Skeletal muscle tissue (tissue), 4 donors: ENCODE data around the gene DENND5B. TPM values are rescaled to one million over a fixed set of nuclear protein-coding genes. Genes with fewer than 3 reads are reported as not detected.
A peak's percentile ranks its signal among the peaks of the same experiment; 100 is the strongest.
"Not testable (repeated sequence)": the region's sequence is repeated elsewhere in the genome, so short reads cannot be mapped to it uniquely, and the experiment has no call there.

ENCODE experiments used
- H3K27ac ChIP-seq: one replicate; pipeline ENCODE4 v1.7.0; 2013; ENCODE audit warnings: mild to moderate bottlenecking, low read depth, low read length, inconsistent platforms
- H3K27me3 ChIP-seq, 3 donors: one replicate each; pipeline ENCODE4 v1.7.0; 2013; ENCODE audit warnings: low read length in 3 of 3; ENCODE audit not compliant: control insufficient read depth in 3 of 3, insufficient read depth in 3 of 3
- H3K36me3 ChIP-seq, 3 donors: one replicate each; pipeline ENCODE4 v1.7.0; 2013; ENCODE audit warnings: low read length in 3 of 3; ENCODE audit not compliant: control insufficient read depth in 3 of 3, insufficient read depth in 3 of 3
- H3K4me1 ChIP-seq, 3 donors: one replicate each; pipeline ENCODE4 v1.7.0; 2013; ENCODE audit warnings: low read length in 3 of 3, mild to moderate bottlenecking in 3 of 3; ENCODE audit not compliant: control insufficient read depth in 3 of 3, insufficient read depth in 3 of 3
- H3K4me3 ChIP-seq, 3 donors: one replicate each; pipeline ENCODE4 v1.7.0; 2013; ENCODE audit warnings: low read length in 3 of 3
- H3K9ac ChIP-seq, 3 donors: one replicate each; pipeline ENCODE4 v1.7.0; 2013; ENCODE audit warnings: low read length in 3 of 3, mild to moderate bottlenecking in 3 of 3, moderate library complexity in 2 of 3, low read depth in 1 of 3
- H3K9me3 ChIP-seq, 3 donors: one replicate each; pipeline ENCODE4 v1.7.0; 2013; ENCODE audit warnings: low read length in 3 of 3; ENCODE audit not compliant: control insufficient read depth in 3 of 3
- total RNA-seq: library from RNA; depleted of rRNA; stranded (reverse); fragments of >200 nt; gene quantifications from one replicate; pipeline ENCODE4 v1.2.3, GENCODE V29; 2014
- donor health status: Osteomylitis.

The DENND5B gene
- total RNA-seq, 1 donor from 2014 or later: 29.2 TPM

- no peak overlapping the region for H3K9ac ChIP-seq
- no peaks in the 10 kb centered on the region for H3K36me3 ChIP-seq
- peaks cover 8 to 26% (median 16%) of the 10 kb centered on the region in 3 donors for H3K4me1 ChIP-seq
- H3K27ac ChIP-seq: no peak overlapping the region
- no peaks in the 10 kb centered on the region for H3K9me3 ChIP-seq
- no peaks in the 10 kb centered on the region for H3K27me3 ChIP-seq
- H3K4me3 ChIP-seq: no peak overlapping the region
Measured at GRCh38 chr12:31516702-31517101, 74.2 kb downstream of the DENND5B start.

- no peaks in the 10 kb centered on the region for H3K9me3 ChIP-seq
- H3K27ac ChIP-seq: no peak overlapping the region
- H3K4me3 ChIP-seq: no peak overlapping the region
- H3K4me1 ChIP-seq: peaks cover 8 to 32% (median 17%) of the 10 kb centered on the region in 3 donors
- H3K27me3 ChIP-seq: no peaks in the 10 kb centered on the region
- no peaks in the 10 kb centered on the region for H3K36me3 ChIP-seq
- no peak overlapping the region for H3K9ac ChIP-seq
Measured at GRCh38 chr12:31514912-31515311, 76.0 kb downstream of the DENND5B start.

- H3K4me1 ChIP-seq: peaks cover 0 to 9% (median 3%) of the 10 kb centered on the region in 3 donors
- H3K4me3 ChIP-seq: no peak overlapping the region
- H3K9me3 ChIP-seq: no peaks in the 10 kb centered on the region
- H3K27me3 ChIP-seq: no peaks in the 10 kb centered on the region
- no peak overlapping the region for H3K9ac ChIP-seq
- H3K27ac ChIP-seq: no peak overlapping the region
- H3K36me3 ChIP-seq: no peaks in the 10 kb centered on the region
Measured at GRCh38 chr12:31510034-31510433, 80.9 kb downstream of the DENND5B start.

GRCh38 chr12:31508436-31509150 lies 82.3 kb downstream of the DENND5B start:
- Histone ChIP-seq H3K27ac (no peak overlapping the region), H3K4me3 (no peak overlapping the region), H3K27me3 (no peaks in the 10 kb centered on the region), H3K9ac (peak overlapping the region in 1 of 3 donors; percentile 3), H3K9me3 (peaks cover 0 to 4% (median 0%) of the 10 kb centered on the region in 3 donors), H3K36me3 (no peaks in the 10 kb centered on the region), H3K4me1 (peaks cover 0 to 9% (median 3%) of the 10 kb centered on the region in 3 donors)

GRCh38 chr12:31507966-31508365 lies 83.0 kb downstream of the DENND5B start:
- peaks cover 0 to 4% (median 0%) of the 10 kb centered on the region in 3 donors for H3K9me3 ChIP-seq
- no peak overlapping the region for H3K27ac ChIP-seq
- no peak overlapping the region for H3K4me3 ChIP-seq
- no peaks in the 10 kb centered on the region for H3K36me3 ChIP-seq
- peaks cover 0 to 9% (median 3%) of the 10 kb centered on the region in 3 donors for H3K4me1 ChIP-seq
- H3K27me3 ChIP-seq: no peaks in the 10 kb centered on the region
- H3K9ac ChIP-seq: peak overlapping the region in 1 of 3 donors; percentile 3

GRCh38 chr12:31506515-31507306 lies 84.2 kb downstream of the DENND5B start:
- H3K4me3 ChIP-seq: no peak overlapping the region
- no peaks in the 10 kb centered on the region for H3K36me3 ChIP-seq
- no peak overlapping the region for H3K9ac ChIP-seq

GRCh38 chr12:31504625-31505222 lies 86.2 kb downstream of the DENND5B start:
- H3K4me1 ChIP-seq: peaks cover 0 to under 1% (median 0%) of the 10 kb centered on the region in 3 donors
- H3K36me3 ChIP-seq: no peaks in the 10 kb centered on the region
- peaks cover 0 to 4% (median 0%) of the 10 kb centered on the region in 3 donors for H3K9me3 ChIP-seq
- H3K9ac ChIP-seq: no peak overlapping the region
- H3K27me3 ChIP-seq: no peaks in the 10 kb centered on the region
- H3K27ac ChIP-seq: no peak overlapping the region
- H3K4me3 ChIP-seq: no peak overlapping the region

More at GRCh38 chr12:31506515-31507306, 84.2 kb downstream of the DENND5B start:
- H3K27ac ChIP-seq: no peak overlapping the region
- H3K9me3 ChIP-seq: peaks cover 0 to 4% (median 0%) of the 10 kb centered on the region in 3 donors
- H3K4me1 ChIP-seq: peaks cover 0 to 9% (median 3%) of the 10 kb centered on the region in 3 donors
- no peaks in the 10 kb centered on the region for H3K27me3 ChIP-seq

- not testable (repeated sequence) for H3K27ac ChIP-seq, H3K27me3 ChIP-seq, H3K9ac ChIP-seq, H3K9me3 ChIP-seq, H3K4me1 ChIP-seq, H3K36me3 ChIP-seq, H3K4me3 ChIP-seq
Measured at GRCh38 chr12:31501014-31501413, 89.9 kb downstream of the DENND5B start.

- no peak overlapping the region for H3K9ac ChIP-seq
- no peak overlapping the region for H3K4me3 ChIP-seq
- H3K36me3 ChIP-seq: peaks cover 0 to 2% (median 0%) of the 10 kb centered on the region in 3 donors
- no peaks in the 10 kb centered on the region for H3K27me3 ChIP-seq
- H3K27ac ChIP-seq: no peak overlapping the region
- no peaks in the 10 kb centered on the region for H3K9me3 ChIP-seq
- H3K4me1 ChIP-seq: peaks cover 0 to 5% (median 3%) of the 10 kb centered on the region in 3 donors
Measured at GRCh38 chr12:31499567-31499966, 91.4 kb downstream of the DENND5B start.
